K562 (cell line): ENCODE results near the gene RNF41. TPM values are rescaled to one million over a fixed set of nuclear protein-coding genes. Genes with fewer than 3 reads are reported as not detected.

ENCODE experiments used
- DNMT1 ChIP-seq: fragments of 450-650 bp; IDR thresholded peaks from 2 replicates; pipeline ENCODE4 v1.6.1; 2016; ENCODE audit warnings: antibody characterized with exemption, mild to moderate bottlenecking
- GATA2 ChIP-seq: sonication (generic); formaldehyde crosslinking; IDR thresholded peaks from 2 replicates; pipeline ENCODE4 v1.4.0; 2020; ENCODE audit warnings: mild to moderate bottlenecking, missing genetic modification reagents
- GTF2B ChIP-seq: IDR thresholded peaks from 2 replicates; pipeline ENCODE4 v1.6.1; 2011; ENCODE audit not compliant: insufficient read length; ENCODE audit errors: extremely low read depth
- HBP1 ChIP-seq: fragments of 450-650 bp; formaldehyde crosslinking; IDR thresholded peaks from 2 replicates; pipeline ENCODE4 v1.4.0; 2022; ENCODE audit warnings: missing genetic modification characterization
- HDGF ChIP-seq: fragments of 450-650 bp; IDR thresholded peaks from 2 replicates; pipeline ENCODE4 v1.6.1; 2016
- HINFP ChIP-seq: fragments of 450-650 bp; conservative IDR thresholded peaks from 2 replicates; pipeline ENCODE4 v1.6.1; 2016; ENCODE audit warnings: missing genetic modification characterization, low read depth, mild to moderate bottlenecking, control low read depth, missing compliant biosample characterization
- JUNB ChIP-seq: fragments of 450-650 bp; formaldehyde crosslinking; conservative IDR thresholded peaks from 2 replicates; pipeline ENCODE4 v1.4.0; 2020; ENCODE audit warnings: mild to moderate bottlenecking
- RCOR1 ChIP-seq, 2 experiments: IDR thresholded peaks; 2 replicates each; pipeline ENCODE4 v1.6.1; 2012; ENCODE audit warnings: low read depth in 2 of 2, low read length in 2 of 2, borderline replicate concordance in 1 of 2, improper control_type of control experiment in 1 of 2
- TCFL5 ChIP-seq: fragments of 250-450 bp; sonication (Bioruptor Pico); conservative IDR thresholded peaks from 2 replicates; pipeline ENCODE4 v1.6.1; 2021; ENCODE audit warnings: mild to moderate bottlenecking, moderate library complexity, matching md5 sums
- TEAD1 ChIP-seq, 2 experiments: fragments of 450-650 bp in 1 of 2; sonication (generic) in 1 of 2; formaldehyde crosslinking; IDR thresholded peaks; 2 replicates each; pipeline versions ENCODE4 v1.4.0 to v1.8.0; 2020 to 2022; ENCODE audit warnings: mild to moderate bottlenecking in 2 of 2, missing genetic modification reagents in 1 of 2
- ZNF445 ChIP-seq: fragments of 250-450 bp; sonication (Bioruptor Pico); IDR thresholded peaks from 2 replicates; pipeline ENCODE4 v1.4.0; 2020; ENCODE audit warnings: low read depth, mild to moderate bottlenecking, moderate library complexity
- ZNF583 ChIP-seq: fragments of 250-450 bp; sonication (Bioruptor Pico); IDR thresholded peaks from 2 replicates; pipeline ENCODE4 v1.4.0; 2020
- ZNF699 ChIP-seq: fragments of 250-450 bp; sonication (Bioruptor Pico); IDR thresholded peaks from 2 replicates; pipeline ENCODE4 v1.8.0; 2021; ENCODE audit warnings: mild to moderate bottlenecking, moderate library complexity; ENCODE audit not compliant: insufficient replicate concordance
- polyA plus RNA-seq, 8 experiments: library from polyadenylated mRNA; depleted of rRNA in 4 of 8; stranded (reverse) in 5 of 8; unstranded in 3 of 8; fragments of >200 nt; fragmentation: Nextera tagmentation in 2 of 8; fragmentation: Illumina TruSeq in 1 of 8; extraction: Ambion mirVana in 2 of 8; extraction: Trizol in 1 of 8; gene quantifications; 2 replicates each; pipeline versions ENCODE4 v1.2.1 to v1.2.3, GENCODE V29; 2011 to 2014; ENCODE audit warnings: inconsistent platforms in 1 of 8, missing spikeins in 1 of 8
- total RNA-seq, 7 experiments: library from RNA; depleted of rRNA in 6 of 7; stranded (reverse); fragments of >200 nt in 6 of 7; fragmentation: Illumina TruSeq in 2 of 7; extraction: Trizol in 2 of 7; gene quantifications; 2 replicates each; pipeline versions ENCODE4 v1.2.1 to v1.2.3, GENCODE V29; 2011 to 2021; ENCODE audit warnings: low replicate concordance in 1 of 7
- TF ChIP-seq, protein P1 (sequence below): fragments of 150-350 bp; IDR thresholded peaks from 2 replicates; pipeline ENCODE4 v1.6.1; 2014; ENCODE audit warnings: low read depth, mild to moderate bottlenecking, low read length, borderline replicate concordance
- TF ChIP-seq, protein P2 (sequence below): fragments of 250-450 bp; sonication (Bioruptor Pico); IDR thresholded peaks from 2 replicates; pipeline ENCODE4 v1.8.0; 2021; ENCODE audit warnings: moderate library complexity, mild to moderate bottlenecking, inconsistent platforms
- TF ChIP-seq, protein P3 (sequence below): fragments of 250-450 bp; sonication (Bioruptor Pico); IDR thresholded peaks from 2 replicates; pipeline ENCODE4 v1.8.0; 2022; ENCODE audit warnings: inconsistent platforms

Gene RNF41
- total and polyA plus RNA-seq, 9 of the 15 experiments (the other 6 are each of a cell fraction or from before 2014, with no cell fraction given) = 28.2 to 46.8 (median 33.8) TPM

DNA sequence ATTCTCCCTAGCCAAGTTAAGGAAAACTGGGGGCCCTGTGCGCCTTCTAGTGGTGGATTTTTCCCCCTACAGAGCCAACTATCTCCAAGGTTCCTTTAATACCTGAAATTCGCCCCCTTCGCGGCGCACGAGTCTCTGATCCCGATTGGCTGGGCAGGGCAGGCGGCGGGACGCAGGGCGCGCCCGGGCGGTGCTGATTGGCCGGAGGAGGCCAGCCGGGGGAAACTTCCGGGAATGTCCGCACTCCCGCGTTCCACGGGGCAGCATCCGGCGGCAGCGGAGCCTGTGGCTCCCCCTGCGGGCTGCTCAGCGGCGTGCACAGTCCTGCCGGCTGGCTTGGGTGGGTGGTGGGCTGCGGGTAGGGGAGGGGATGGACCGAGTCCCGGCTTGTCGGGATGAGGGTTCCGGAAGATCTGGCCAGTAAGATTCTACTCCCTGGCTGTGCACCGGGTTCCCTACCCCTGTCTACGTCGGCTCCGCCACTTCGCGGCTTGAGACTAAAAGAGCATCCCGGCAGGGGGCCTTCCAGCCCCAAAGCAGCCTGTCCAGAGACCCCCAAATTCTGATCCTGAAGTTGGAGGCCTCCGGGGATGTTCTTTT lies 2.5 kb upstream of the RNF41 start, which contains the start of gene NABP2 (continued):
- TF ChIP-seq TCFL5 (CRISPR knock-in tag) (no peak), GTF2B (no peak), DNMT1 (no peak), JUNB (CRISPR knock-in tag) (no peak), HDGF (no peak), RCOR1 (IDR thresholded peaks at IDR 0.05; ENCODE audit: borderline replicate concordance in 1 of 2, low read depth in 2 of 2, low read length in 2 of 2) (peak in 1 of 2 experiments; percentile 81; a peak in 2 of 4 replicates), TEAD1 (CRISPR knock-in tag; IDR thresholded peaks at IDR 0.05) (peak; percentile 77 to 95; a peak in 3 of 4 replicates), HBP1 (CRISPR knock-in tag) (no peak), HINFP (no peak), ZNF699 (CRISPR knock-in tag) (no peak), GATA2 (CRISPR knock-in tag) (no peak), ZNF445 (CRISPR knock-in tag) (no peak), ZNF583 (CRISPR knock-in tag) (no peak)
- TF ChIP-seq, protein P1, sequence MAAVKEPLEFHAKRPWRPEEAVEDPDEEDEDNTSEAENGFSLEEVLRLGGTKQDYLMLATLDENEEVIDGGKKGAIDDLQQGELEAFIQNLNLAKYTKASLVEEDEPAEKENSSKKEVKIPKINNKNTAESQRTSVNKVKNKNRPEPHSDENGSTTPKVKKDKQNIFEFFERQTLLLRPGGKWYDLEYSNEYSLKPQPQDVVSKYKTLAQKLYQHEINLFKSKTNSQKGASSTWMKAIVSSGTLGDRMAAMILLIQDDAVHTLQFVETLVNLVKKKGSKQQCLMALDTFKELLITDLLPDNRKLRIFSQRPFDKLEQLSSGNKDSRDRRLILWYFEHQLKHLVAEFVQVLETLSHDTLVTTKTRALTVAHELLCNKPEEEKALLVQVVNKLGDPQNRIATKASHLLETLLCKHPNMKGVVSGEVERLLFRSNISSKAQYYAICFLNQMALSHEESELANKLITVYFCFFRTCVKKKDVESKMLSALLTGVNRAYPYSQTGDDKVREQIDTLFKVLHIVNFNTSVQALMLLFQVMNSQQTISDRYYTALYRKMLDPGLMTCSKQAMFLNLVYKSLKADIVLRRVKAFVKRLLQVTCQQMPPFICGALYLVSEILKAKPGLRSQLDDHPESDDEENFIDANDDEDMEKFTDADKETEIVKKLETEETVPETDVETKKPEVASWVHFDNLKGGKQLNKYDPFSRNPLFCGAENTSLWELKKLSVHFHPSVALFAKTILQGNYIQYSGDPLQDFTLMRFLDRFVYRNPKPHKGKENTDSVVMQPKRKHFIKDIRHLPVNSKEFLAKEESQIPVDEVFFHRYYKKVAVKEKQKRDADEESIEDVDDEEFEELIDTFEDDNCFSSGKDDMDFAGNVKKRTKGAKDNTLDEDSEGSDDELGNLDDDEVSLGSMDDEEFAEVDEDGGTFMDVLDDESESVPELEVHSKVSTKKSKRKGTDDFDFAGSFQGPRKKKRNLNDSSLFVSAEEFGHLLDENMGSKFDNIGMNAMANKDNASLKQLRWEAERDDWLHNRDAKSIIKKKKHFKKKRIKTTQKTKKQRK = no peak
- TF ChIP-seq, protein P2, sequence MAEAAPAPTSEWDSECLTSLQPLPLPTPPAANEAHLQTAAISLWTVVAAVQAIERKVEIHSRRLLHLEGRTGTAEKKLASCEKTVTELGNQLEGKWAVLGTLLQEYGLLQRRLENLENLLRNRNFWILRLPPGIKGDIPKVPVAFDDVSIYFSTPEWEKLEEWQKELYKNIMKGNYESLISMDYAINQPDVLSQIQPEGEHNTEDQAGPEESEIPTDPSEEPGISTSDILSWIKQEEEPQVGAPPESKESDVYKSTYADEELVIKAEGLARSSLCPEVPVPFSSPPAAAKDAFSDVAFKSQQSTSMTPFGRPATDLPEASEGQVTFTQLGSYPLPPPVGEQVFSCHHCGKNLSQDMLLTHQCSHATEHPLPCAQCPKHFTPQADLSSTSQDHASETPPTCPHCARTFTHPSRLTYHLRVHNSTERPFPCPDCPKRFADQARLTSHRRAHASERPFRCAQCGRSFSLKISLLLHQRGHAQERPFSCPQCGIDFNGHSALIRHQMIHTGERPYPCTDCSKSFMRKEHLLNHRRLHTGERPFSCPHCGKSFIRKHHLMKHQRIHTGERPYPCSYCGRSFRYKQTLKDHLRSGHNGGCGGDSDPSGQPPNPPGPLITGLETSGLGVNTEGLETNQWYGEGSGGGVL (CRISPR knock-in tag) = no peak
- TF ChIP-seq, protein P3, sequence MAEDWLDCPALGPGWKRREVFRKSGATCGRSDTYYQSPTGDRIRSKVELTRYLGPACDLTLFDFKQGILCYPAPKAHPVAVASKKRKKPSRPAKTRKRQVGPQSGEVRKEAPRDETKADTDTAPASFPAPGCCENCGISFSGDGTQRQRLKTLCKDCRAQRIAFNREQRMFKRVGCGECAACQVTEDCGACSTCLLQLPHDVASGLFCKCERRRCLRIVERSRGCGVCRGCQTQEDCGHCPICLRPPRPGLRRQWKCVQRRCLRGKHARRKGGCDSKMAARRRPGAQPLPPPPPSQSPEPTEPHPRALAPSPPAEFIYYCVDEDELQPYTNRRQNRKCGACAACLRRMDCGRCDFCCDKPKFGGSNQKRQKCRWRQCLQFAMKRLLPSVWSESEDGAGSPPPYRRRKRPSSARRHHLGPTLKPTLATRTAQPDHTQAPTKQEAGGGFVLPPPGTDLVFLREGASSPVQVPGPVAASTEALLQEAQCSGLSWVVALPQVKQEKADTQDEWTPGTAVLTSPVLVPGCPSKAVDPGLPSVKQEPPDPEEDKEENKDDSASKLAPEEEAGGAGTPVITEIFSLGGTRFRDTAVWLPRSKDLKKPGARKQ (CRISPR knock-in tag) = no peak
